HFFc6 (cell line): Measurements from ENCODE around the gene PTPRK. TPM values are rescaled to one million over a fixed set of nuclear protein-coding genes. Genes with fewer than 3 reads are reported as not detected.

Experiments used
- DNase-seq: peaks from one replicate; pipeline ENCODE4 v3.0.0-alpha.2; 2018
- H3K27ac Mint-ChIP-seq: 2 replicates; pipeline ENCODE4 v1.8.0; 2020; ENCODE audit warnings: mild to moderate bottlenecking, mixed read lengths
- H3K27me3 Mint-ChIP-seq: 2 replicates; pipeline ENCODE4 v1.8.0; 2021; ENCODE audit warnings: mild to moderate bottlenecking, moderate library complexity, mixed read lengths; ENCODE audit not compliant: insufficient read depth
- H3K36me3 Mint-ChIP-seq: 2 replicates; pipeline ENCODE4 v1.8.0; 2021; ENCODE audit warnings: low read depth, mixed read lengths
- H3K4me1 Mint-ChIP-seq: 2 replicates; pipeline ENCODE4 v1.8.0; 2020; ENCODE audit warnings: low read depth, mixed read lengths
- H3K4me3 Mint-ChIP-seq: 2 replicates; pipeline ENCODE4 v1.8.0; 2020; ENCODE audit warnings: mild to moderate bottlenecking, moderate library complexity, mixed read lengths
- H3K9me3 Mint-ChIP-seq: 2 replicates; pipeline ENCODE4 v1.8.0; 2020; ENCODE audit warnings: mild to moderate bottlenecking, mixed read lengths
- total RNA-seq, 6 experiments: library from RNA; stranded (reverse); fragmentation: NEBNext Ultra II Directional; extraction: Animal tissue kit (Norgen Biotek cat#: 25700); gene quantifications; 2 replicates in 1 of 6; 3 replicates in 5 of 6; pipeline ENCODE4 v1.2.3, GENCODE V29; 2021
- TF ChIP-seq, protein P1 (sequence below): fragments of 200-600 bp; sonication (generic); IDR thresholded peaks from 2 replicates; pipeline ENCODE4 v1.5.0; 2021; ENCODE audit warnings: antibody characterized with exemption, mild to moderate bottlenecking

The PTPRK gene
- total RNA-seq, 6 experiments from 2014 or later = 92.8 to 104 (median 97.3) TPM

DNA sequence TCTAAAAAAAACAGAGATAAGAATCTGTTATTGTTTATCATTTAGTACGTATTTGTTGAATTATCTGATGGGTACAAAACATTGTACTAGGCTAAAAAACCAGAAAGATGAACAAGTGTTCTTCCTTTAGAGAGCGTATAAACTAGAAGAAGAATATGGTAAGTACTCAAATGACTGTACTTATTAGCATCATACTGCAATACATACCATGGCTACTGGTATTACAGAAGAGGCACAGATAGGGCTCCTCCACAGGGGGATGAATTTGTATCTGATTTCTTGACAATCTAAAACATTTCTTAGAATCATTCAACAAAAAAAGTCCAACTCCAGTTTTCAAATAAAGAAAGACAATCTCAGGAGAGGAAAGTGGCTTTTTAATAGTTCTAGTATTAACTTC lies 501.6 kb downstream of the PTPRK start:
- TF ChIP-seq, protein P1, sequence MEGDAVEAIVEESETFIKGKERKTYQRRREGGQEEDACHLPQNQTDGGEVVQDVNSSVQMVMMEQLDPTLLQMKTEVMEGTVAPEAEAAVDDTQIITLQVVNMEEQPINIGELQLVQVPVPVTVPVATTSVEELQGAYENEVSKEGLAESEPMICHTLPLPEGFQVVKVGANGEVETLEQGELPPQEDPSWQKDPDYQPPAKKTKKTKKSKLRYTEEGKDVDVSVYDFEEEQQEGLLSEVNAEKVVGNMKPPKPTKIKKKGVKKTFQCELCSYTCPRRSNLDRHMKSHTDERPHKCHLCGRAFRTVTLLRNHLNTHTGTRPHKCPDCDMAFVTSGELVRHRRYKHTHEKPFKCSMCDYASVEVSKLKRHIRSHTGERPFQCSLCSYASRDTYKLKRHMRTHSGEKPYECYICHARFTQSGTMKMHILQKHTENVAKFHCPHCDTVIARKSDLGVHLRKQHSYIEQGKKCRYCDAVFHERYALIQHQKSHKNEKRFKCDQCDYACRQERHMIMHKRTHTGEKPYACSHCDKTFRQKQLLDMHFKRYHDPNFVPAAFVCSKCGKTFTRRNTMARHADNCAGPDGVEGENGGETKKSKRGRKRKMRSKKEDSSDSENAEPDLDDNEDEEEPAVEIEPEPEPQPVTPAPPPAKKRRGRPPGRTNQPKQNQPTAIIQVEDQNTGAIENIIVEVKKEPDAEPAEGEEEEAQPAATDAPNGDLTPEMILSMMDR = no peak
- Mint-ChIP-seq H3K36me3 (peaks cover 9% of the 10 kb centered on the region; the same call in 1 of the 2 replicates), H3K27ac (no peak overlapping the region), H3K27me3 (no peaks in the 10 kb centered on the region), H3K4me3 (no peak overlapping the region), H3K9me3 (no peaks in the 10 kb centered on the region), H3K4me1 (peaks cover 13% of the 10 kb centered on the region)
- no peak for DNase-seq

DNA sequence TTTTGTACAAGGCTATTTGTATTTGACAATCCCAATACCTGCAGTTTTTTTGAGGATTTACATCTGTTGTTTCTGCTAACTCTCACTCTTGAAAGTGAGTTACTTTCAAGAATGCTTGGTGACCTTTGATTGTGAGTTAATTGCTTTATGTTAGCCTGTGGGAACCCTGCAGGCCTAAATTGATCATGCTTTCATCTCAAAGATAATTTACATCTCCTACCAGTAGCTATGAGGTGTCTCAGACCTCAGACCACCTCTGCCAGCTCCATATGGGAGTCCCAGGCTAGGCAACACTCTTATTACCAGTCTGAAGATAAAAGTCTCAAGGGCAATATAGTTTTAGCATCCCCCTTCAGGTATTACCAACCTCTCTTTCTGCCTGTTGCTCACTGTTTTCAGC lies 503.1 kb downstream of the PTPRK start:
- peaks cover 18% of the 10 kb centered on the region for H3K4me1 Mint-ChIP-seq
- TF ChIP-seq, protein P1 = no peak
- DNase-seq = no peak
- H3K4me3 Mint-ChIP-seq = no peak overlapping the region
- H3K27me3 Mint-ChIP-seq = no peaks in the 10 kb centered on the region
- H3K9me3 Mint-ChIP-seq = no peaks in the 10 kb centered on the region
- H3K27ac Mint-ChIP-seq = no peak overlapping the region
- peaks cover 8% of the 10 kb centered on the region; the same call in 1 of the 2 replicates for H3K36me3 Mint-ChIP-seq

DNA sequence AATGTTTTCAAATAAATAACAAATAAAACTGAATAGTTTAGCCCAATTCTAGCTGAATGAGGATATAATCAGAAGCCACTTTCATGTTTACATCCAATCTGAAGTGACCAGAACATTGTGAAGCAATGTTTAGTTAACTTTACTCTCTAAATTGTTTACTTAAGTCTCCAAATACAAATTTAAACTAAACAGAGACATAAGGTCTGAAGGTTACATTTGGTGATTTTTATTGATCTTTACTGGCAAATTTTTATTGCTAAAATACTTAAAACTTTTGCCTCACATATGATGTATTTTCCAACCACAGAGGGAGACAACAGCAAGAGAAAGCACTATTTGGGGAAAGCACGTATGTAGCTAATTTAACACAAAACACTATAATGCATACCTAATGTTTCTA lies 512.7 kb downstream of the PTPRK start:
- Mint-ChIP-seq H3K4me1 (peaks cover 9% of the 10 kb centered on the region; the same call in 1 of the 2 replicates), H3K9me3 (no peaks in the 10 kb centered on the region), H3K27me3 (no peaks in the 10 kb centered on the region), H3K27ac (no peak overlapping the region), H3K4me3 (no peak overlapping the region), H3K36me3 (peaks cover 13% of the 10 kb centered on the region; the same call in 1 of the 2 replicates)
- TF ChIP-seq, protein P1 = no peak
- DNase-seq = no peak

DNA sequence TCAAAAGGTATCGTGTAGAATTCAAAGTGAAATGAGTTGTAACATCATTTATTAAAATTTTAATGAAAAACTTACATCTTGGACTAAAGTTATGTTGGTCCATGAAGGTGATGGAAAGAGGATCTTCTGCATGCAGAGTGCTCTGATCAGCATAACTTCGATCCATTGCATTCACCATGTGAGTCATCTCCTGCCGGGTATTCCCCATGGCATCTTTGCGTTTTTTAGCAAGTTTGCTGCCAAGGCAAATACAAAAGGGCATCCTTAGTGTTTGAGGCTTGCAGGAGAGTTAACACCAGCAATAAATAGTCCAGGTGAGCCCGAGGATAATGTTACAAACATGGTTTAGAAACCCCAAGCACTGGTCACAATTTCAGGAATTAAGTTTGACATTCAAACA lies 515.4 kb downstream of the PTPRK start:
- Mint-ChIP-seq H3K27me3 (no peaks in the 10 kb centered on the region), H3K4me3 (no peak overlapping the region), H3K9me3 (no peaks in the 10 kb centered on the region), H3K4me1 (peaks cover 5% of the 10 kb centered on the region; the same call in 1 of the 2 replicates), H3K36me3 (peaks cover 13% of the 10 kb centered on the region; the same call in 1 of the 2 replicates), H3K27ac (no peak overlapping the region)
- no peak for DNase-seq
- TF ChIP-seq, protein P1 = no peak

DNA sequence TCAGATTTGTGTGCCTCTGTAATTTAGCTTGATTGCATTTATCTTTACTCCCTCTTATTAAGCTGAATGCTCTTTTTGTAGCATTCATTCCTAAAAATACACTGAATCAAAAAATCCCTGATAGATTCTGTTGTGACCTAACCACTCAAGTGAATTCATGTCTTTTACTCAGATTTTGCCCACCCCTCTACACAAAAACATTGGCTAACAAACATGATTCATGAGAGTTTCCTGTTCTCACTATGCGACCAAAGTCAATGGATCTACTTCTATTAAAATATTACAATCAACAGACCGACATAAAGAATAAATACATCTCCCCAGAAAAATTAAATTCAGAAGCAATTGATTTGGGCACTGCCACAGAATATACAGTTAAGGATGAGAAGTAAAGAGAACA lies 520.0 kb downstream of the PTPRK start:
- Mint-ChIP-seq H3K4me1 (no peaks in the 10 kb centered on the region; the same call in 1 of the 2 replicates), H3K36me3 (peaks cover 13% of the 10 kb centered on the region; the same call in 1 of the 2 replicates), H3K27me3 (peaks cover 2% of the 10 kb centered on the region; the same call in 1 of the 2 replicates), H3K4me3 (no peak overlapping the region), H3K9me3 (no peaks in the 10 kb centered on the region), H3K27ac (no peak overlapping the region)
- TF ChIP-seq, protein P1 = no peak
- no peak for DNase-seq

DNA sequence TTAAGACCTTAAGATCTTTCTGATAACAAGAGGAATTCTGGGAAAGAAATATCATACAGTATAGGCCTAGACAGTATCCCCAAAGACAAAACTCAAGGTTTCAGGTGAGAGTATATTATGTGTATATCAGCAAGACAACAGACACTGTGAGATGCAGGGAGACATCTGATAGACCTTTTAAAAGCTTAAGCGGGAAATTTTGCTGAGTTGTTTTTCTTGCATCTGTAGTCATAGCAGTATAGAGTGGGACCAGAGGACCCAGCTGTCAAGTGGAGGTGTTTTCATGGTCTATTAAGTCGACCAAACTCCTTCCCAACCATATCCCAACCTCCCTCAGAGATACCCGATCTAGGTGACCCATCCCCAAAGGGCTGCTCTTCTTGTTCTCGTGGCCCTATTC lies 521.4 kb downstream of the PTPRK start:
- Mint-ChIP-seq H3K9me3 (no peaks in the 10 kb centered on the region), H3K4me3 (no peak overlapping the region), H3K27me3 (peaks cover 2% of the 10 kb centered on the region), H3K4me1 (no peaks in the 10 kb centered on the region), H3K36me3 (peaks cover 2% of the 10 kb centered on the region; the same call in 1 of the 2 replicates), H3K27ac (no peak overlapping the region)
- TF ChIP-seq, protein P1 = no peak
- DNase-seq = no peak
